ENCODE measurements around the gene CHPF.

CHPF gene

GRCh38 chr2:219514836-219515235 is 28.8 kb downstream of the CHPF start:
- no peak for DNase-seq

DNA sequence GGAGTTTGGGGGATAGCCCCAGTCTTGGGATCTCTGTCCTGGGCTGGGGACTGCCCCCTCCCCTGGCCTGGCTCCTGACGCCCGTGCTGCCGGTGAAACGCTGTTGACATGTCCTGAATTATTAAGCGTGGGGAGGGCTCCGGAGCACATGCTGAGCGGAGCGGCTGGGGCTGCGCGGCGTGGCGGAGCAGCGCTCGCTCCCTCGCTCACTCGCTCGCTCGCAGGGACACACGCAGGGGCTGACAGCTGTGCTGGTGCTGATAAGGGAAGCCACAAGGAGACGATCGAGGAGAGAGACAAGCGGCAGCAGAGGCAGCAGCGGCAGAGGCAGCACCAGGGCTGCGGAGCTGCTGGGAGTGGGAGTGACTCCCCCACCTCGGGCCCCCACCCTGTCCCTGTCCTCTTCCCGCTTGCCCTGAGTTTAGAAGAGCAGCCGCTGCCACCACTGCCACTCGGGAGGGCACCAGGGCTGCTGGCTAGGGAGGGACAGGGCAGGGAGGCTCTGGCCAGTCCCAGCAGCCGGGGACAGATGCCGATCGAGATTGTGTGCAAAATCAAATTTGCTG is 29.3 kb downstream of the CHPF start, which contains the start of gene ASIC4:
Gene ASIC4 (plus strand): TSS at position 287 of the 566 bp plus-strand sequence. CDS start 243 bp downstream, at position 530.
- peak in 7 of 51 donors; percentile 11 to 32 (median 17) for DNase-seq

GRCh38 chr2:219513787-219514186 is 29.8 kb downstream of the CHPF start:
- DNase-seq = no peak

DNA sequence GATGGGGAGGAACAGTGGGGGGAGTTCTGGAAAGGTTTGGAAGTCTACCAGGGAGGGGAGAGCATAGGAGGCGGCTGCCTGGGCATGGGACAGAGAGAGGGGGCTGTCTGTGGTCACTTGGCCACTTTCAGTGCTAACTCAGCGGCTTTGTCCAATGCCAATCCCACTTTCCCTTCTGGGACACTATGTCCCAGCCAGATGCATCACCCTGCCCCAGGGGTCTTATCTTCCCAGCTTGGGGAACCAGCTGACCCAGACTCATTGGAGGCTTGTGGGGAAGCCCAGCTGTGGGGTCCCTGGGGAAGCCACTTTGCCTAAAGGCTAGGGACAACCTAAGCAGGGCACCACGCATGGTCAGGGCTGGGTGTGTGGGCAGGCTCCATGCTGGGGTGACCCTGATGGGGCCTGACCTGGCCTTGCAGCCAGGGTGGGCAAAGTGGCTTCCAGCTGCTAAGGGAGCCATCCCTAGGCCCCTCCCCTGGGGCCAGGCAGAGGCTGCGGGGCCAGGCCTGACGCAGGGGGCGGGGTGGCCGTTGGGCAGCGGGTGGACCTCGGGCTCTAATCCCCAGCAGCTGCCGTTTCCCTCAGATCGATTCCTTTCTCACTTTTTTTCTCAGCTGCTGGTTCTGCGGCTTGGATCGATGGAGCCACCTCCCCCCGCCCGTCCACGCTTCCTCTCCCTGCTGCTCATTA is 30.9 kb downstream of the CHPF start:
- no peak for DNase-seq

DNA sequence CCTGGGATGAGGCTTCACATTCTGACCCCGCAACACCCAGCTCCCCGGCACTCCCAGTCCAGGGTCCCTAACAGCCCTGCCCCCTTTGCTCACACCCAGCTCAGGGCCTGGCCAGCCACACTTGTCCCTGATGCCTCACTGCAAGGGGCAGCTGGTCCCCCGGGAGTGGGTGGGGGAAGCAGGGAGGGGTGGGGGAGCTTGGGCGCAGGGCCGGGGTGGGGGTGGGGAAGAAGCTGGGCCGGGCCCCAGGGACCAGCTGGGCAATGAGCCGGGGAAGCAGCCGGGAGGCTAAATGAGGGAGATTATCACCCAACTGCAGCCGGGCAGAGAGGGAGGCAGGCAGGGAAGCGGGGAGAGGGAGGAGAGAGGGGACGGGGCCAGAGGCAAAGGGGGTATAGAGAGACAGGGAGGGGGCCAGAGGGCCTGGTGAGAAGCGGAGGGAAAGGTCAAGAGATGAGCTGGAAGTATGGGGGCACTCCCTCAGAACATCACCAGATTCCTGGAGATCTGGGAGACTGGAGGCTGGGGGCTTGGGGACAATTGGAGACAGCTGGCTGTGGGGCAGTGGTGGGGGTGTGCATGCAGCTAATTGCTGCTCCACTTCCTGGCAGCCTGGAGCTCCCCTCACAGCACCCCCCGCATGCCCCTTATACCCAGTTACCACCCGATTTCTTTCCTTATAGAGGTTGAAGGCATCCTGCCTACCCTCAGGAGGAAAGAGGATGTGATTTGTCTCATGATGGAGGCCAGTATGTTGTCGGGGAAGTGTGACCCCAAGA is 31.9 kb downstream of the CHPF start:
- peak in 4 of 51 donors; percentile 15 to 17 (median 16) for DNase-seq

GRCh38 chr2:219510512-219511135 is 33.0 kb downstream of the CHPF start:
- no peak for DNase-seq

DNA sequence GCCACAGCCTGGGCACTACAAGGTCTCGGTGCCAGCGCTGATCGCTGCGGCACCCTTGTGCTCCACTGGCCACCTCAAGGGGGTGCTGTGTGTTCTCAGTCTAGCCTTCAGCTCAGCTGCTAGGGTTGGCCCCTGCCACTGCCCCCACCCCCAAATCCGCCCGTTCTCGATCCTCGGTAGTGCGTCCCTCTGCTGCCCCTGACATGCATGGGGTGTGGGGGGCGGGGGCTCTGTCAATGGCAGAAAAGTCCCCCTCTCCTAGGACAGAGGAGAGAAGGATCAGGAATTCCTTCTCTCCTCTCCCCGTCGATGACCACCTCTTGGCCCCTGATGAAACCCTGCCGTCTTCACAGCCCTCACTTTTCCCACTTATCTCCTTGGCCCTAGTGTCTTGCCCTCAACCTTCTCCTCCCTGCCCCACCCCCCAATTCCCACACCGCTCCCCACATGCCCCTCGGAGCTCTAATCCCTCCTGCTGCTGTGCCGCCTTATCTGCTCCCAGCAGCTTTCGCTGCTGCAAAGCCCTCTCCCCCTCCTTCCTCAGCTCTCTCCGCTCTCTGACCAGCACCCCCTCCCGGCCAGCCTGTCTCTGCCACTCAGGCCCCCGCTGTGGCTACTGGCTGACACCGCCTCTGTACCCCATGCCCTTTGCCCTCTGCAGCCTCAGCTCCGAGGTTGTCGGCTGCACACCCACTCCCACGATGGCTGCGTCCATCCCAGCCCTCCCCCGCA is 33.7 kb downstream of the CHPF start:
- peak in 39 of 51 donors; percentile 9 to 67 (median 31) for DNase-seq

- peak in 2 of 51 donors; percentile 39 to 46 for DNase-seq
Measured at GRCh38 chr2:219508971-219509779, 34.4 kb downstream of the CHPF start.

DNA sequence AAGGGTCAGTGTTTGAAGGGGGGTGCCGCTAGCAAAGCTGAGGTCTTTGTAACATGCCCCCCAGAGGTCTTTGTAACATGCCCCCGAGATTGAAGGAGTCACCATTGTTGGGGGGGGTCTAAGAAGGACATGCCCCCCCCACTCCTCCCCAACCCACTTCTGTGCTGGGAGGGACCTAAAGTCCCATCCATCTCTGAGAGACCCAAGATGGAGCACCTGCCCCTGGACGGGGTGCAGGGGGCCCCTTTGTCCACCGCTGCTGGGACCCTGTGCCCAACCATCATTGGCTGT is 35.2 kb downstream of the CHPF start:
- no peak for DNase-seq

DNA sequence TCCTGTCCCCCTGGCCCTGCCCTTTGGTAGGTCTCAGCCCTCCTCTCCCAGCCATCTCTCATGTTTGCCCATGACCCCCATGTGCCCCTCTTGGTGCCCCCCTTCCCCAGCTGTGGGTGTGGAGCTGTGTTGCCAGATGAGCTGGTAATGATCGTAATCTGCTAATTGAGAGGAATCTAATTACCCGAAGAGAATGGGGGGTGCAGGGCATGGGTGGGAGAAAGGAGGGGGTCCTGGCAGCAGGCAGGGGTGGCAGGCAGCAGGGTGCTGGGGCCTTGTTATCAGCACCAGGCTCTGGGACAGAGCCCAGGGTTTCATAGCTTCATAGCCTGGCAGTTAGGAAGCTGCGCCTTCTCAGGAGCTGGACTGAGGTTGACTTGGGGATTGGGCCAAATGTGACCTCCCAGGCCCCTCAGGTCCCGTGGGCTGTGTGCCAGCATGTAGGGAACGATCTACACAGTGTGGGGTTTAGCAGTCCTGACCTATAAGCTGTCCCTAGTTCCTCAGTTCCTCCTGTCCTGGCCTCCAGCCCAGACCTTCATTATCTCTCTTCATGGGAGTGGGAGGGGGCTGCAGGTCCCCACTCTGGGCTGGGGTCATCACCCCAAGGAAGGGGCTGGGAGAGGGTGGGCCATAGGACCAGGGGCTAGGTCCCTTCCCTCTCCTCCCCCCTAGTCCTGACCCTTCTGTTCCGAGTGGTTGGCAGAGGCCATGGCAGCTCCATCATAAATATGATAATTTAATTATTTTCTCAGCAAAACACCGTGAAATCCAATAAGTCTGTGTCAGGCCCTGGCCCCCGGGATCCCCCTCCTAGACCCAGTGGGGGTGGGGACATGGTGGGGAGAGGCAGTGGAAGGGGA is 35.8 kb downstream of the CHPF start:
- DNase-seq = no peak

DNA sequence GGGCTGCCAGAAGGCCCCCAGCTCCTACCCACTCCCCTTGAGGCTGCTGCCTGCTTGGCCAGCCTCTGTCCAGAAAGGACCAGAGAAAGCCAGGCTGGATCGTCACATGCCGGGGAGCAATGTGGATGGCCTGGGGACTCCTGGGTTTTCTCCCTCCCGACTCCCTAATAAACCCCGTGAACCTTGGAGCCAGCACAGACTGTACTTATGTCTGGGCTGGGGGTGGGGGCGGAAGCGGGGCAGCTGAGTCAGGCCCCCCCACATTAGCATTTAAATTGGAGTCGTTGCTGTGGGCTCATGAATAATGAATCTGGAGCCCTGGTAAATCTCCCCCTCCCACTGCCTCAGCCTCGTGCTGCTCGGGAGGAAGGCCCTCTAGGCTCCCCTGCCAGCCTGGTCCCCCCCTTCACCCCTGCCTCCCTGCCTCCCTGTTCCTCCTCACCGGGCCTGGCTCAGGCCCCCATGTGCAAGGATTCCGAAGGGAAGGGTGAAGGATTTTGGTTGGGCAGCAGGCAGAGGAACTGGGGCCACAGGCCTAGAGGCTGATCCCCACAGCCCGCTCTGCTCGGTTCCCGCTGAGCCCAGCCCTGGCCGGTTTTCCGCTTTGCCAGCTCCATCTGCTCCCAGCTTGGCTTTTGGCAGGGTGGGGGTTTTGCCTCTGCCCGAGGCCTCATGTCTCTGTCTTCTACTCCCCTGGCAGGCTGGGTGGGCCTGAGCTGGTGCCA is 36.6 kb downstream of the CHPF start:
- peak in 1 of 51 donors; percentile 29 for DNase-seq

DNA sequence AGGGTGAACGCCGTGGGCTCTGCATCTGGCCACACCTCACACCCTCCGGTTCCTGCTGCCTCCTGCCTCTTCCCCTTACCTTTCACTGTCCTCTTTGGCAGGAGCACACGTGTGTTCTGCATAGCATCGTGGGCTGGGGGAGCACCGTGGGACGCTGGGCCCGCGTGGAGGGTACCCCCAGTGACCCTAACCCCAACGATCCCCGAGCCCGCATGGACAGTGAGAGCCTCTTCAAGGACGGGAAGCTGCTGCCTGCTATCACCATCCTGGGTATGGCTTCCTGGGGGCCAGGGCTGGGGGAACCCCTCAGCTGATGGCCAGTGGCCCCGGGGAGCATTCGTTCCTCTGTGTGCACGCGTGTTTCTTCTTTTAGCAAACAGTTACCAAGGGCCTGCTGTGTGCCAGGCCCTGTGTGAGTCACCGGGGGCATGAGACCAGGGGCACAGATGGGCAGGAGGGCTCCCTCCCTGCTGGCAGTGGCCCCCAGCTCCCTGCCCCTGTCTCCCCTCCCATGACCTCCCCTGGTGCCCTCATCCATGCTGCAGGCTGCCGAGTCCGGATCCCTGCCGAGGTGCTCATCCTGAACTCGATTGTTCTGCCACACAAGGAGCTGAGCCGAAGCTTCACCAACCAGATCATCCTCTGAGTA is 37.3 kb downstream of the CHPF start:
- no peak for DNase-seq

DNA sequence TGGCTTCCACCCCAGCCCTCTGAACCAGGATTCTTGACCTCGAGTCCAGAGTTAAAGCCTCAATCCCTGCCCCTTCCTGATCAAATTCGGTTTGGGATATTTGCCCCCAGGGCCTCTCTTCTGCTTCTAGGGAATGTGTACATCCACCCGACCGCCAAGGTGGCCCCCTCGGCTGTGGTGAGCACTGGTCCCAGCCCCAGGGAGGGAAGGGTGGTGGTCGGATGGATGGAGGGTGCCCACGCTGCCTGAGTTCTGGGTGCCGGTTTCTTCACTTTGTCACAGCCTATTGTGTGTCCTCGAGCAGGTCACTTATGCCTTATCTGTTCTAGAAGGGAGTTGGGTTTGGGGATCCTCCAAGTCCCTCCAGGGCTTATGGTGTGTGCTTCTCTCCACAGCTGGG is 38.0 kb downstream of the CHPF start:
- DNase-seq = no peak

DNA sequence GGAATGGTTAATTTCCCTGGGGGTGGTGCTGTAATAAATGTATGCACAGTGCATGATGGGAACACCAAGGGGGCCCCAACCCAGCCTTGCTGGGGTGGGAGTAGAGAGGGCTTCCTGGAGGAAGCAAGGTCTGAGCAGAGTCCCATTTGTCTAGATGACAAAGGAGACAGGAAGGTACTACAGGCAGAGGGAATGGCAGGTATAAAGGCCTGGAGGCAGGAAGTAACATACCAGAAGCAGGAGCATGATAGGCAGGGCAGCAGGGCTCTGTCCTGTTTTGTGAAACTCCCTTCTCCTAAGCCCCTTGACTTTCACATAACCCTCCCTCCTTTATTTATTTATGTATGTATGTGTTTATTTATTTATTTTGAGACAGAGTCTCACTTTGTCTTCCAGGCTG is 41.0 kb downstream of the CHPF start:
- DNase-seq = no peak

DNA sequence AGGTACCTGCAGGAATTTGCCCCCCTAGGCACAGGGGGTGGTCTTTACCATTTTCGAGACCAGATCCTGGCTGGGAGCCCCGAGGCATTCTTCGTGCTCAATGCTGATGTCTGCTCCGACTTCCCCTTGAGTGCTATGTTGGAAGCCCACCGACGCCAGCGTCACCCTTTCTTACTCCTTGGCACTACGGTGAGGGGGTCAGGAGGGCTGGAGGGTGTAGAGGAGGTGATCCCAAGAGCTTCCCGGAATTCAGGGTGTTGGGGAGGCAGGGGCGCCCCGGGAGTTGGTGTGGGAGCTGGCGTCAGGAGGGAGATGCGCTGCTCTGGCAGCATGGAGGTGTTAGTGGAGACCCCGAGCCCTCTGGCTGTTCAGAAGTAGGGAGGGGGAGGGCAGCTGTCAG is 41.8 kb downstream of the CHPF start:
- no peak for DNase-seq

DNA sequence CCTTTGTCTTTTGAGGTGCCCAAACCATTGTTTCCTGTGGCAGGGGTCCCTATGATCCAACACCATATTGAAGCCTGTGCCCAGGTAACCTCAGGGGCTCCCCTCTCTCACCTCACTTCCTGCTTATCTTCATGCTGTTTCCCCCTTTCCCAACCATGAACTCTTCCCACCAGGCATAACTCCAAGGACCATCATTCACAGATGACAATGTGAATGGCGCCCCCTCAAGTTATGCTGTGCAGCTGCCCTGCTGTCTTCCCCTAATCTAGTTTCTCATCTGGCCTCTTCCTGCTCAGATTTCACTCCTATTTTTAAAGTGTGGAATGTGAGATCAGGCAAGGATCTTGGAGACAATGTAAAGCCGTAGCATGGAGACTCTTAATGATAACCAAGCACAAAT is 43.5 kb downstream of the CHPF start:
- DNase-seq = no peak

- no peak for DNase-seq
Measured at GRCh38 chr2:219499555-219499954, 44.1 kb downstream of the CHPF start.

- DNase-seq = no peak
Measured at GRCh38 chr2:219499058-219499307, 44.6 kb downstream of the CHPF start.

Measured in hypothalamus (tissue), 51 donors.